Measurements from ENCODE around the gene PIP4P1. TPM values are rescaled to one million over a fixed set of nuclear protein-coding genes. Genes with fewer than 3 reads are reported as not detected.

The PIP4P1 gene
- total RNA-seq, 1 donor from 2014 or later, result 19.5 TPM

DNA sequence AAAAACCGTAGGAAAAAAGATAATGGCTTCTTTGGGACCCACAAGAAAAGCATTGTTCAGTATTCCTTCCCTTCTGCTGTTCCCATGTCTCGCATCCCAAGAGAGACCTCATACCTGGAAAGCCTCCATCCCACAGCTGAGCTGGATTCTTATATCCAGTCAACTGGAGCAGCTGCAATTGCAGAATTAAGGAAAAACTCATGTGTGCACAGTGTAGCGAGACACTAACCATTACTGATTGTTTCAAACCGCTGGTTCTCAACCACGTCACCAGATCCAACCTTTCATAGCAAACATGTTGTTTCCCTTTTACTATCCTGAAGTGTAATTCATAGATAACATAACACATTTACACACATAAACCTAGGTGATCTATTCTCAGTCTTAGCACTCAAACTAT is 38.6 kb upstream of the PIP4P1 start:
- no peak for DNase-seq (ENCODE audit: low read depth)
- peaks cover 2% of the 10 kb centered on the region for H3K9me3 Mint-ChIP-seq (ENCODE audit: unreplicated experiment)
- H3K4me3 Mint-ChIP-seq (ENCODE audit: unreplicated experiment), result no peak overlapping the region
- H3K27ac Mint-ChIP-seq (ENCODE audit: unreplicated experiment), result no peak overlapping the region
- Histone ChIP-seq H3K4me2 (ENCODE audit: low read length) (no peak overlapping the region), H3K27me3 (ENCODE audit: insufficient read depth, low read length) (no peaks in the 10 kb centered on the region), H3K79me2 (ENCODE audit: insufficient read depth, low read length) (no peaks in the 10 kb centered on the region), H3K4me1 (ENCODE audit: insufficient read depth, low read length) (no peaks in the 10 kb centered on the region), H3K36me3 (ENCODE audit: insufficient read depth, low read length) (no peaks in the 10 kb centered on the region), H4K20me1 (ENCODE audit: insufficient read depth, low read length) (no peaks in the 10 kb centered on the region), H2AFZ (ENCODE audit: low read depth, low read length) (no peak overlapping the region), H3K9me3 (ENCODE audit: insufficient read depth, low read depth, low read length) (no peaks in the 10 kb centered on the region), H3K4me3 (ENCODE audit: insufficient read depth, low read depth, low read length) (no peak overlapping the region), H3K27ac (ENCODE audit: low read depth, low read length) (no peak overlapping the region), H3K9ac (ENCODE audit: low read length) (no peak overlapping the region)
- FAIRE-seq, result no peak
- TF ChIP-seq, protein P1, sequence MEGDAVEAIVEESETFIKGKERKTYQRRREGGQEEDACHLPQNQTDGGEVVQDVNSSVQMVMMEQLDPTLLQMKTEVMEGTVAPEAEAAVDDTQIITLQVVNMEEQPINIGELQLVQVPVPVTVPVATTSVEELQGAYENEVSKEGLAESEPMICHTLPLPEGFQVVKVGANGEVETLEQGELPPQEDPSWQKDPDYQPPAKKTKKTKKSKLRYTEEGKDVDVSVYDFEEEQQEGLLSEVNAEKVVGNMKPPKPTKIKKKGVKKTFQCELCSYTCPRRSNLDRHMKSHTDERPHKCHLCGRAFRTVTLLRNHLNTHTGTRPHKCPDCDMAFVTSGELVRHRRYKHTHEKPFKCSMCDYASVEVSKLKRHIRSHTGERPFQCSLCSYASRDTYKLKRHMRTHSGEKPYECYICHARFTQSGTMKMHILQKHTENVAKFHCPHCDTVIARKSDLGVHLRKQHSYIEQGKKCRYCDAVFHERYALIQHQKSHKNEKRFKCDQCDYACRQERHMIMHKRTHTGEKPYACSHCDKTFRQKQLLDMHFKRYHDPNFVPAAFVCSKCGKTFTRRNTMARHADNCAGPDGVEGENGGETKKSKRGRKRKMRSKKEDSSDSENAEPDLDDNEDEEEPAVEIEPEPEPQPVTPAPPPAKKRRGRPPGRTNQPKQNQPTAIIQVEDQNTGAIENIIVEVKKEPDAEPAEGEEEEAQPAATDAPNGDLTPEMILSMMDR (IDR thresholded peaks at IDR 0.05; ENCODE audit: insufficient read depth, low read depth, low read length), result no peak
- TF ChIP-seq EZH2 (IDR thresholded peaks at IDR 0.05; ENCODE audit: insufficient read depth, low read length), result no peak
- H3K27me3 Mint-ChIP-seq (ENCODE audit: low read depth, unreplicated experiment), result no peaks in the 10 kb centered on the region
- H3K36me3 Mint-ChIP-seq (ENCODE audit: low read depth, unreplicated experiment), result no peaks in the 10 kb centered on the region
- H3K4me1 Mint-ChIP-seq (ENCODE audit: low read depth, unreplicated experiment), result peaks cover 10% of the 10 kb centered on the region

DNA sequence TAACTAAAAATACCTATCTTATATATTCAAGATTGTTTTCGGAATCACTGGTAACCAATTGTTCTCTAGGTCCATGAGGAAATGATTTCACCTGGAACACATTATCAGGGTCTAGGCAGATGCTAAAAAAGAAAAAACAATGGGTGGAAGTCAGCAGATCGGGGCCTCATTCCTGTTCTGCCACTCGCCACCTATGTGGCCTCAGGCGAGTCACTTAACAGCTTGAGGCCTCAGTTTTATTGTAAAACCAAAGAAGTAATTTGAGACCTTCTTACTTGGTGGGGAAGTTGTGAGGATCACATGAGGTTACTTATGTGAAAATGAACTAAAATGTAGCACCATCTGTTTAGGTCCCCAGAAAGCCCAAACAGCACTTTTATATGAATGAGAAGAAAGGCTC is 37.9 kb upstream of the PIP4P1 start:
- no peak overlapping the region for H3K4me3 Mint-ChIP-seq (ENCODE audit: unreplicated experiment)
- DNase-seq (ENCODE audit: low read depth) (no peak), FAIRE-seq (no peak)
- no peak overlapping the region for H3K27ac Mint-ChIP-seq (ENCODE audit: unreplicated experiment)
- TF ChIP-seq, protein P1 (IDR thresholded peaks at IDR 0.05; ENCODE audit: insufficient read depth, low read depth, low read length), result no peak
- no peak for TF ChIP-seq EZH2 (IDR thresholded peaks at IDR 0.05; ENCODE audit: insufficient read depth, low read length)
- Histone ChIP-seq H3K4me3 (ENCODE audit: insufficient read depth, low read depth, low read length) (no peak overlapping the region), H3K79me2 (ENCODE audit: insufficient read depth, low read length) (no peaks in the 10 kb centered on the region), H3K9ac (ENCODE audit: low read length) (no peak overlapping the region), H3K4me2 (ENCODE audit: low read length) (no peak overlapping the region), H3K27ac (ENCODE audit: low read depth, low read length) (no peak overlapping the region), H3K36me3 (ENCODE audit: insufficient read depth, low read length) (no peaks in the 10 kb centered on the region), H3K4me1 (ENCODE audit: insufficient read depth, low read length) (no peaks in the 10 kb centered on the region), H3K9me3 (ENCODE audit: insufficient read depth, low read depth, low read length) (no peaks in the 10 kb centered on the region), H2AFZ (ENCODE audit: low read depth, low read length) (no peak overlapping the region), H3K27me3 (ENCODE audit: insufficient read depth, low read length) (no peaks in the 10 kb centered on the region), H4K20me1 (ENCODE audit: insufficient read depth, low read length) (no peaks in the 10 kb centered on the region)
- peaks cover 2% of the 10 kb centered on the region for H3K9me3 Mint-ChIP-seq (ENCODE audit: unreplicated experiment)
- no peaks in the 10 kb centered on the region for H3K36me3 Mint-ChIP-seq (ENCODE audit: low read depth, unreplicated experiment)
- no peaks in the 10 kb centered on the region for H3K27me3 Mint-ChIP-seq (ENCODE audit: low read depth, unreplicated experiment)
- H3K4me1 Mint-ChIP-seq (ENCODE audit: low read depth, unreplicated experiment), result peaks cover 10% of the 10 kb centered on the region

DNA sequence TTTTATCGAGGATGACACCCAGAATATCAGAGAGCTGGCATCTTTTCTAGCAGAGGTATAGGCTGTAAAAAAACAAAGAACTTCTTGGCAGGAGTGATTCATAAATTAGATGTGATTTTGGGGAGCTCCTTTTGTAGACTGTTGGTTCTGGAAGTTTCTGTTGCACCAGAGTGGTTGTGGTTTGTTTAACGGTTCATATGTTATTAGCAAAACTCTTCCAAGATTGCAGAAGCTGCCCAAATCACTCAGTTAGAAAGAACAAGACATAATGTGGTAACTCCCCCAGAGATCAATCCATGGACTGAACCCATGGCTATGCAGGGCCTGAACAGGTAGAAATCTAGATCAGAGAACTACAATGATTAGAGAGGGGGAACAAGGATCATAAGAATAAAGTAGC is 37.4 kb upstream of the PIP4P1 start:
- Histone ChIP-seq H3K4me1 (ENCODE audit: insufficient read depth, low read length) (no peaks in the 10 kb centered on the region), H2AFZ (ENCODE audit: low read depth, low read length) (no peak overlapping the region), H3K36me3 (ENCODE audit: insufficient read depth, low read length) (no peaks in the 10 kb centered on the region), H3K4me3 (ENCODE audit: insufficient read depth, low read depth, low read length) (no peak overlapping the region), H3K79me2 (ENCODE audit: insufficient read depth, low read length) (no peaks in the 10 kb centered on the region), H3K9ac (ENCODE audit: low read length) (no peak overlapping the region), H3K27ac (ENCODE audit: low read depth, low read length) (no peak overlapping the region), H3K9me3 (ENCODE audit: insufficient read depth, low read depth, low read length) (no peaks in the 10 kb centered on the region), H3K27me3 (ENCODE audit: insufficient read depth, low read length) (no peaks in the 10 kb centered on the region), H4K20me1 (ENCODE audit: insufficient read depth, low read length) (no peaks in the 10 kb centered on the region), H3K4me2 (ENCODE audit: low read length) (no peak overlapping the region)
- DNase-seq (ENCODE audit: low read depth) (no peak), FAIRE-seq (no peak)
- Mint-ChIP-seq H3K4me1 (ENCODE audit: low read depth, unreplicated experiment) (peaks cover 5% of the 10 kb centered on the region), H3K27me3 (ENCODE audit: low read depth, unreplicated experiment) (no peaks in the 10 kb centered on the region), H3K4me3 (ENCODE audit: unreplicated experiment) (no peak overlapping the region), H3K27ac (ENCODE audit: unreplicated experiment) (no peak overlapping the region), H3K36me3 (ENCODE audit: low read depth, unreplicated experiment) (no peaks in the 10 kb centered on the region), H3K9me3 (ENCODE audit: unreplicated experiment) (no peaks in the 10 kb centered on the region)
- TF ChIP-seq, protein P1 (IDR thresholded peaks at IDR 0.05; ENCODE audit: insufficient read depth, low read depth, low read length), result no peak
- TF ChIP-seq EZH2 (IDR thresholded peaks at IDR 0.05; ENCODE audit: insufficient read depth, low read length), result no peak
